ENCODE data around the gene TSGA10. TPM values are rescaled to one million over a fixed set of nuclear protein-coding genes. Genes with fewer than 3 reads are reported as not detected.

TSGA10 gene
- total RNA-seq, 1 experiment from 2014 or later, result 7.5 TPM

DNA sequence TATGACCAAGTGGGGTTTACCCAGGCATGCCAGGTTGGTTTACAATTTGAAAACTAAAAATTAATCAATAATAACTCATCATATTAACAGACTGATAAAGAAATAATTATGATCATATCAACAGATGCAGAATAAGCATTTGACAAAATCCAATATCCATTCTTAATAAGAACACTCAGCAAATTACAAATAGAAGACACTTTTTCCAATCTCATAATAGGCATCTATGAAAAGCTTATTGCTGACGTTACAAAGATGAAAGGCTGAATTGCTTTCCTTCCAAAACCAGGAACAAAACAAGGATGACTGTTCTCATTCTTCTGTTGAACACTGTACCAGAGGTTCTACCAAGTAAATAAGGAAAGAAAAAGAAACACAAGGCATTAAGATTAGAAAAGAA lies 68.4 kb downstream of the TSGA10 start:
- TF ChIP-seq POLR2AphosphoS5 (IDR thresholded peaks at IDR 0.05; ENCODE audit: low read depth, low read length), result no peak
- no peak for TF ChIP-seq SIN3A (IDR thresholded peaks at IDR 0.05; ENCODE audit: borderline replicate concordance, insufficient read depth, low read depth, low read length)
- no peak for TF ChIP-seq TCF7L2 (IDR thresholded peaks at IDR 0.05; ENCODE audit: low read depth, low read length)
- TF ChIP-seq, protein P1, sequence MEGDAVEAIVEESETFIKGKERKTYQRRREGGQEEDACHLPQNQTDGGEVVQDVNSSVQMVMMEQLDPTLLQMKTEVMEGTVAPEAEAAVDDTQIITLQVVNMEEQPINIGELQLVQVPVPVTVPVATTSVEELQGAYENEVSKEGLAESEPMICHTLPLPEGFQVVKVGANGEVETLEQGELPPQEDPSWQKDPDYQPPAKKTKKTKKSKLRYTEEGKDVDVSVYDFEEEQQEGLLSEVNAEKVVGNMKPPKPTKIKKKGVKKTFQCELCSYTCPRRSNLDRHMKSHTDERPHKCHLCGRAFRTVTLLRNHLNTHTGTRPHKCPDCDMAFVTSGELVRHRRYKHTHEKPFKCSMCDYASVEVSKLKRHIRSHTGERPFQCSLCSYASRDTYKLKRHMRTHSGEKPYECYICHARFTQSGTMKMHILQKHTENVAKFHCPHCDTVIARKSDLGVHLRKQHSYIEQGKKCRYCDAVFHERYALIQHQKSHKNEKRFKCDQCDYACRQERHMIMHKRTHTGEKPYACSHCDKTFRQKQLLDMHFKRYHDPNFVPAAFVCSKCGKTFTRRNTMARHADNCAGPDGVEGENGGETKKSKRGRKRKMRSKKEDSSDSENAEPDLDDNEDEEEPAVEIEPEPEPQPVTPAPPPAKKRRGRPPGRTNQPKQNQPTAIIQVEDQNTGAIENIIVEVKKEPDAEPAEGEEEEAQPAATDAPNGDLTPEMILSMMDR (IDR thresholded peaks at IDR 0.05), result no peak
- TF ChIP-seq, protein P2, sequence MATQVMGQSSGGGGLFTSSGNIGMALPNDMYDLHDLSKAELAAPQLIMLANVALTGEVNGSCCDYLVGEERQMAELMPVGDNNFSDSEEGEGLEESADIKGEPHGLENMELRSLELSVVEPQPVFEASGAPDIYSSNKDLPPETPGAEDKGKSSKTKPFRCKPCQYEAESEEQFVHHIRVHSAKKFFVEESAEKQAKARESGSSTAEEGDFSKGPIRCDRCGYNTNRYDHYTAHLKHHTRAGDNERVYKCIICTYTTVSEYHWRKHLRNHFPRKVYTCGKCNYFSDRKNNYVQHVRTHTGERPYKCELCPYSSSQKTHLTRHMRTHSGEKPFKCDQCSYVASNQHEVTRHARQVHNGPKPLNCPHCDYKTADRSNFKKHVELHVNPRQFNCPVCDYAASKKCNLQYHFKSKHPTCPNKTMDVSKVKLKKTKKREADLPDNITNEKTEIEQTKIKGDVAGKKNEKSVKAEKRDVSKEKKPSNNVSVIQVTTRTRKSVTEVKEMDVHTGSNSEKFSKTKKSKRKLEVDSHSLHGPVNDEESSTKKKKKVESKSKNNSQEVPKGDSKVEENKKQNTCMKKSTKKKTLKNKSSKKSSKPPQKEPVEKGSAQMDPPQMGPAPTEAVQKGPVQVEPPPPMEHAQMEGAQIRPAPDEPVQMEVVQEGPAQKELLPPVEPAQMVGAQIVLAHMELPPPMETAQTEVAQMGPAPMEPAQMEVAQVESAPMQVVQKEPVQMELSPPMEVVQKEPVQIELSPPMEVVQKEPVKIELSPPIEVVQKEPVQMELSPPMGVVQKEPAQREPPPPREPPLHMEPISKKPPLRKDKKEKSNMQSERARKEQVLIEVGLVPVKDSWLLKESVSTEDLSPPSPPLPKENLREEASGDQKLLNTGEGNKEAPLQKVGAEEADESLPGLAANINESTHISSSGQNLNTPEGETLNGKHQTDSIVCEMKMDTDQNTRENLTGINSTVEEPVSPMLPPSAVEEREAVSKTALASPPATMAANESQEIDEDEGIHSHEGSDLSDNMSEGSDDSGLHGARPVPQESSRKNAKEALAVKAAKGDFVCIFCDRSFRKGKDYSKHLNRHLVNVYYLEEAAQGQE (IDR thresholded peaks at IDR 0.05; ENCODE audit: insufficient read depth in 1 of 2, low read depth in 2 of 2, low read length in 1 of 2), result no peak

DNA sequence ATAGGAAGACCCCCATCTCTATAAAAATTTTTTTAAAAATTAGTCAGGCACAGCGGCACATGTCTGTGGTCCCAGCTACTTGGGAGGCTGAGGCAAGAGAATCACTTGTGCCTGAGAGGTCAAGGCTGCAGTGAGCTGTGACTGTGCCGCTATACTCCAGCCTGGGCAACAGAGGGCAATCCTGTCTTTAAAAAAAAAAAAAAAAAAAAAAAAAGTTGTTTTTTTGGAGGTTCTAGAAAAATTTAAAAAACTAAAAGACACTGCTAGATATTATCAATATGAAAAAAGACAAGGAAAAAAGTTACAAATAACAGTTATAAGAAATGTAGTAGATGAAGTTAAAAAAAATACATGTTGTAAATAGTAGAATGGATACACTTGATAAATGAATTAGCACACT lies 69.3 kb downstream of the TSGA10 start:
- in situ Hi-C loops (cut with HindIII; ENCODE audit: low pct_unique_long_range_greater_than_20kb, low sequenced_read_pairs), result no loop called here

More for the DNA sequence above, 68.4 kb downstream of the TSGA10 start:
- ChIA-PET CTCF (no interaction called here), POLR2A (no interaction called here)
- Histone ChIP-seq H3K4me3 (ENCODE audit: low read depth in 2 of 2, low read length in 2 of 2) (no peak overlapping the region), H3K36me3 (ENCODE audit: control insufficient read depth, insufficient read depth, low read length) (no peaks in the 10 kb centered on the region), H3K4me1 (ENCODE audit: control insufficient read depth, insufficient read depth, low read length) (no peaks in the 10 kb centered on the region), H3K9me3 (ENCODE audit: control insufficient read depth, insufficient read depth, low read depth, low read length) (no peaks in the 10 kb centered on the region), H3K27ac (ENCODE audit: low read length) (no peak overlapping the region), H3K27me3 (ENCODE audit: control insufficient read depth, insufficient read depth, low read length) (peaks cover 2% of the 10 kb centered on the region; the same call in 1 of the 2 replicates)
- in situ Hi-C loops (cut with HindIII; ENCODE audit: low pct_unique_long_range_greater_than_20kb, low sequenced_read_pairs), result no loop called here
- no TSS peak for BruUV-seq (replicated peaks)
- DNase-seq (ENCODE audit: low read depth, low spot score) (no peak), ATAC-seq (no peak)
- intact Hi-C loops (cut with micrococcal nuclease; ENCODE audit: unreplicated experiment), result loop anchor here (10.0 kb wide), 2 partner anchors 88 to 408 kb away; partner anchors contain the start of gene REV1

More for the DNA sequence above, 69.3 kb downstream of the TSGA10 start:
- no peak overlapping the region for H3K27ac ChIP-seq (ENCODE audit: low read length)
- no peak for DNase-seq (ENCODE audit: low read depth, low spot score)
- no TSS peak for BruUV-seq (replicated peaks)
- 0 out of 2 replicates have a peak, but pooled peaks have one; percentile 66 for ATAC-seq
- H3K36me3 ChIP-seq (ENCODE audit: control insufficient read depth, insufficient read depth, low read length), result no peaks in the 10 kb centered on the region
- H3K9me3 ChIP-seq (ENCODE audit: control insufficient read depth, insufficient read depth, low read depth, low read length), result no peaks in the 10 kb centered on the region
- CTCF ChIA-PET, result interaction anchor here (0.7 kb wide), 1 partner anchor 783 kb away, joined by 7 read pairs; no protein-coding TSS in a partner anchor
- intact Hi-C loops (cut with micrococcal nuclease; ENCODE audit: unreplicated experiment), result loop anchor here (10.0 kb wide), 2 partner anchors 89 to 409 kb away; partner anchors contain the start of gene REV1
- H3K4me1 ChIP-seq (ENCODE audit: control insufficient read depth, insufficient read depth, low read length), result no peaks in the 10 kb centered on the region
- TF ChIP-seq, protein P1 (IDR thresholded peaks at IDR 0.05), result peak; percentile 73
- no peak for TF ChIP-seq TCF7L2 (IDR thresholded peaks at IDR 0.05; ENCODE audit: low read depth, low read length)
- H3K4me3 ChIP-seq (ENCODE audit: low read depth in 2 of 2, low read length in 2 of 2), result no peak overlapping the region
- H3K27me3 ChIP-seq (ENCODE audit: control insufficient read depth, insufficient read depth, low read length), result peaks cover 6% of the 10 kb centered on the region; the same call in 1 of the 2 replicates
- POLR2A ChIA-PET, result interaction anchor here (0.6 kb wide), 1 partner anchor 96 kb away, joined by 10 read pairs; no protein-coding TSS in a partner anchor

Measured in Panc1 (cell line).